HCT116 (cell line): Measurements from ENCODE around the gene OXTR.
A peak's percentile ranks its signal among the peaks of the same experiment; 100 is the strongest.

Source experiments
- POLR2A ChIP-seq: IDR thresholded peaks from 2 replicates; pipeline ENCODE4 v1.7.0; 2011; ENCODE audit warnings: borderline replicate concordance; ENCODE audit not compliant: insufficient read depth, insufficient read length; ENCODE audit errors: extremely low read depth
- RAD21 ChIP-seq: IDR thresholded peaks from 2 replicates; pipeline ENCODE4 v1.6.1; 2012; ENCODE audit warnings: low read depth, mild to moderate bottlenecking
- REST ChIP-seq: IDR thresholded peaks from 2 replicates; pipeline ENCODE4 v1.6.1; 2012; ENCODE audit warnings: low read depth
- SP1 ChIP-seq: IDR thresholded peaks from 2 replicates; pipeline ENCODE4 v1.6.1; 2012; ENCODE audit warnings: low read depth
- TF ChIP-seq, protein P1 (sequence below), 3 experiments: fragments of 200-600 bp in 1 of 3; sonication (generic) in 1 of 3; IDR thresholded peaks in 2 of 3; conservative IDR thresholded peaks in 1 of 3; 2 replicates each; pipeline ENCODE4 v1.5.1; 2012 to 2017; ENCODE audit warnings: low read depth in 2 of 3, low read length in 2 of 3, antibody characterized with exemption in 1 of 3, borderline replicate concordance in 1 of 3, control low read depth in 1 of 3, mild to moderate bottlenecking in 1 of 3, mixed read lengths in 1 of 3, mixed run types in 1 of 3, moderate library complexity in 1 of 3; ENCODE audit not compliant: insufficient read depth in 1 of 3

GRCh38 chr3:8739757-8740504 lies 29.5 kb downstream of the OXTR start:
- TF ChIP-seq, protein P1, sequence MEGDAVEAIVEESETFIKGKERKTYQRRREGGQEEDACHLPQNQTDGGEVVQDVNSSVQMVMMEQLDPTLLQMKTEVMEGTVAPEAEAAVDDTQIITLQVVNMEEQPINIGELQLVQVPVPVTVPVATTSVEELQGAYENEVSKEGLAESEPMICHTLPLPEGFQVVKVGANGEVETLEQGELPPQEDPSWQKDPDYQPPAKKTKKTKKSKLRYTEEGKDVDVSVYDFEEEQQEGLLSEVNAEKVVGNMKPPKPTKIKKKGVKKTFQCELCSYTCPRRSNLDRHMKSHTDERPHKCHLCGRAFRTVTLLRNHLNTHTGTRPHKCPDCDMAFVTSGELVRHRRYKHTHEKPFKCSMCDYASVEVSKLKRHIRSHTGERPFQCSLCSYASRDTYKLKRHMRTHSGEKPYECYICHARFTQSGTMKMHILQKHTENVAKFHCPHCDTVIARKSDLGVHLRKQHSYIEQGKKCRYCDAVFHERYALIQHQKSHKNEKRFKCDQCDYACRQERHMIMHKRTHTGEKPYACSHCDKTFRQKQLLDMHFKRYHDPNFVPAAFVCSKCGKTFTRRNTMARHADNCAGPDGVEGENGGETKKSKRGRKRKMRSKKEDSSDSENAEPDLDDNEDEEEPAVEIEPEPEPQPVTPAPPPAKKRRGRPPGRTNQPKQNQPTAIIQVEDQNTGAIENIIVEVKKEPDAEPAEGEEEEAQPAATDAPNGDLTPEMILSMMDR (IDR thresholded peaks at IDR 0.05 in 2 of 3, conservative IDR thresholded peaks at IDR 0.05 in 1 of 3; ENCODE audit: borderline replicate concordance in 1 of 3, insufficient read depth in 1 of 3, low read depth in 2 of 3, low read length in 2 of 3), result no peak
- TF ChIP-seq POLR2A (no peak), REST (no peak), RAD21 (no peak), SP1 (peak; percentile 94)
